GM19351 (cell line): ENCODE measurements around the gene NTM.

Source experiments
- ATAC-seq: cut with Tn5 transposase; IDR thresholded peaks from one replicate; pipeline ENCODE4 v1.9.1; 2021; ENCODE audit warnings: mild to moderate bottlenecking, moderate library complexity; ENCODE audit not compliant: unreplicated experiment

Gene NTM

GRCh38 chr11:131372234-131372962, 2.0 kb downstream of the NTM start:
- ATAC-seq: no peak

- no peak for ATAC-seq
Observed at GRCh38 chr11:131373095-131373725, 2.8 kb downstream of the NTM start.

- ATAC-seq: no peak
Observed at GRCh38 chr11:131373756-131374155, 3.3 kb downstream of the NTM start.

- ATAC-seq: no peak
Observed at GRCh38 chr11:131375421-131375820, 5.0 kb downstream of the NTM start.

GRCh38 chr11:131375915-131376314, 5.5 kb downstream of the NTM start:
- ATAC-seq: no peak

GRCh38 chr11:131378931-131379330, 8.5 kb downstream of the NTM start:
- ATAC-seq: peak; percentile 90

GRCh38 chr11:131385763-131386390, 15.5 kb downstream of the NTM start:
- ATAC-seq: no peak

GRCh38 chr11:131386408-131386807, 16.0 kb downstream of the NTM start:
- ATAC-seq: no peak

- ATAC-seq: no peak
Observed at GRCh38 chr11:131388030-131388429, 17.6 kb downstream of the NTM start.

- ATAC-seq: no peak
Observed at GRCh38 chr11:131389582-131389981, 19.2 kb downstream of the NTM start.

- ATAC-seq: no peak
Observed at GRCh38 chr11:131391176-131391575, 20.8 kb downstream of the NTM start.

- no peak for ATAC-seq
Observed at GRCh38 chr11:131392528-131393255, 22.3 kb downstream of the NTM start.

- ATAC-seq: no peak
Observed at GRCh38 chr11:131393691-131394090, 23.3 kb downstream of the NTM start.

GRCh38 chr11:131397675-131398074, 27.3 kb downstream of the NTM start:
- ATAC-seq: no peak

- ATAC-seq: no peak
Observed at GRCh38 chr11:131402040-131402439, 31.6 kb downstream of the NTM start.

- ATAC-seq: no peak
Observed at GRCh38 chr11:131404010-131404409, 33.6 kb downstream of the NTM start.

GRCh38 chr11:131408025-131408640, 37.7 kb downstream of the NTM start:
- ATAC-seq: no peak

GRCh38 chr11:131409345-131409744, 38.9 kb downstream of the NTM start:
- no peak for ATAC-seq

- no peak for ATAC-seq
Observed at GRCh38 chr11:131411636-131412035, 41.2 kb downstream of the NTM start.

- ATAC-seq: no peak
Observed at GRCh38 chr11:131412061-131412460, 41.6 kb downstream of the NTM start.

GRCh38 chr11:131413217-131413616, 42.8 kb downstream of the NTM start:
- ATAC-seq: no peak
